ENCODE results near the gene PI4K2B. TPM values are rescaled to one million over a fixed set of nuclear protein-coding genes. Genes with fewer than 3 reads are reported as not detected.

Gene PI4K2B
- total and polyA plus RNA-seq, 10 of the 15 experiments (the other 5 are each of a cell fraction or from before 2014, with no cell fraction given) = 12.9 to 55.3 (median 40.7) TPM

DNA sequence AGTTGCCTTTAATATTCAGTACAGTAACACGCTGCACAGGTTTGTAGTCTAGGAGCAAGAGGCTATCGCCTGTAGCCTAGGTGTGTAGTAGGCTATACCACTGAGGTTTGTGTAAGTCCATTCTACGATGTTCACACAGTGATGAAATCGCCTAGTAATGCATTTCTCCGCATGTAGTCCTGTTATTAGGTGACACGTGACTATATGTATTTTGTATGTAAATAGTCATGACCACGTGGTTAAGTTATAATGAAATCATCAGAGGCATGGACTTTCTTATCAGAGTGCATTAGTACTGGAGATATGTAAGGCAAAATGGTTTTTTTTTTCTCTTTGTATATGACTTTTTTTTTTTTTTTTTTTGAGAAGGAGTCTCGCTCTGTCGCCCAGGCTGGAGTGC is 68.8 kb downstream of the PI4K2B start:
- no peak for ATAC-seq
- FAIRE-seq = no peak
- intact Hi-C loops (cut with micrococcal nuclease; ENCODE audit: unreplicated experiment) = no loop called here
- WGBS (ENCODE audit: insufficient coverage, insufficient replicate concordance, low lambda C conversion rate, missing lambda C conversion rate) = 74% methylated on average over 8 of the region's 9 CpGs
- no peaks in the 10 kb centered on the region for H3K36me3 ChIP-seq (ENCODE audit: control insufficient read depth in 2 of 2, insufficient read depth in 2 of 2, low read length in 1 of 2)
- ChIA-PET SMC1A (ENCODE audit: uncharacterized antibody, unreplicated experiment) (no interaction called here), POLR2A (no interaction called here), CTCF (interaction anchor here (2.0 kb wide), 1 partner anchor 9 kb away, joined by 7 read pairs; the partner anchor contains the start of gene ZCCHC4), RAD21 (ENCODE audit: unreplicated experiment) (no interaction called here)
- DNase-seq (ENCODE audit: low read depth, low spot score) = no peak
- in situ Hi-C loops (cut with MboI) = no loop called here
- H3K27ac ChIP-seq (ENCODE audit: control insufficient read depth, insufficient read depth) = no peak overlapping the region
- H3K9ac ChIP-seq (ENCODE audit: control insufficient read depth, insufficient read depth, low read length) = no peak overlapping the region
- H3K4me2 ChIP-seq (ENCODE audit: control insufficient read depth, insufficient read depth) = no peak overlapping the region
- TF ChIP-seq NRF1 (conservative IDR thresholded peaks at IDR 0.05; ENCODE audit: low read depth, low read length) = no peak
- BruUV-seq (replicated peaks) = no TSS peak
- H4K20me1 ChIP-seq (ENCODE audit: control insufficient read depth, insufficient read depth) = no peaks in the 10 kb centered on the region
- no peaks in the 10 kb centered on the region for H3K27me3 ChIP-seq (replicated peaks in 1 of 2; ENCODE audit: control insufficient read depth in 2 of 2, insufficient read depth in 2 of 2, low read length in 1 of 2)
- H3K4me3 ChIP-seq = no peak overlapping the region
- no peak overlapping the region for H2AFZ ChIP-seq (ENCODE audit: control insufficient read depth, low read depth, low read length)
- no peaks in the 10 kb centered on the region for H3K4me1 ChIP-seq (ENCODE audit: control insufficient read depth, insufficient read depth, low read length)
- H3K9me3 ChIP-seq (replicated peaks; ENCODE audit: control insufficient read depth, insufficient read depth, low read length) = no peaks in the 10 kb centered on the region
- no peaks in the 10 kb centered on the region for H3K79me2 ChIP-seq (ENCODE audit: control insufficient read depth, insufficient read depth, low read length)

DNA sequence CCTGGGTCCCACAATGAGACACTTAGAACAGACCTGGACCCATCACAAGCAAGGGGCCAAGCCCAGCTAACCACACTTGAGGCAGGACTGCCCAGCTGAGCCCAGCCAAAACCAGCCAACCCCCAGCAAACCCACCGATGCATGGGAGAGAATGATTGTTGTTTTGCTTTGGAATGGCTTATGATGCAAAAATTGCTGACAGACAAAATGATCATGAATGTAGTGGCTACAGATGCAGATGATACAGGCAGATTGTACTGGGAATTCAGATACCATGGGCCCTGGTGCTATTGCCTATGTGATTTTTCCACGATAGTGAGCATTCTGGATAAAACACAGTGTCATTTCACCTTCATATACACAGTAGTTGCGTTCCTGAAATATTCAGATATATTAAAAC is 69.7 kb downstream of the PI4K2B start:
- BruUV-seq (replicated peaks) = no TSS peak
- ATAC-seq = no peak
- Histone ChIP-seq H3K4me1 (ENCODE audit: control insufficient read depth, insufficient read depth, low read length) (peaks cover 7% of the 10 kb centered on the region), H3K4me2 (ENCODE audit: control insufficient read depth, insufficient read depth) (no peak overlapping the region), H3K9ac (ENCODE audit: control insufficient read depth, insufficient read depth, low read length) (no peak overlapping the region), H3K9me3 (replicated peaks; ENCODE audit: control insufficient read depth, insufficient read depth, low read length) (0 out of 3 replicates have a peak, but pooled peaks cover 2% of the 10 kb centered on the region), H3K36me3 (ENCODE audit: control insufficient read depth in 2 of 2, insufficient read depth in 2 of 2, low read length in 1 of 2) (no peaks in the 10 kb centered on the region), H3K27ac (ENCODE audit: control insufficient read depth, insufficient read depth) (no peak overlapping the region), H2AFZ (ENCODE audit: control insufficient read depth, low read depth, low read length) (no peak overlapping the region), H4K20me1 (ENCODE audit: control insufficient read depth, insufficient read depth) (no peaks in the 10 kb centered on the region), H3K27me3 (replicated peaks in 1 of 2; ENCODE audit: control insufficient read depth in 2 of 2, insufficient read depth in 2 of 2, low read length in 1 of 2) (no peaks in the 10 kb centered on the region), H3K4me3 (no peak overlapping the region), H3K79me2 (ENCODE audit: control insufficient read depth, insufficient read depth, low read length) (no peaks in the 10 kb centered on the region)
- in situ Hi-C loops (cut with MboI) = no loop called here
- POLR2A ChIA-PET = interaction anchor here (1.1 kb wide), 1 partner anchor 9 kb away, joined by 3 read pairs; no protein-coding TSS in a partner anchor
- CTCF ChIA-PET = no interaction called here
- SMC1A ChIA-PET (ENCODE audit: uncharacterized antibody, unreplicated experiment) = no interaction called here
- intact Hi-C loops (cut with micrococcal nuclease; ENCODE audit: unreplicated experiment) = no loop called here
- no peak for DNase-seq (ENCODE audit: low read depth, low spot score)
- 51% methylated on average over 3 of the region's 3 CpGs for WGBS (ENCODE audit: insufficient coverage, insufficient replicate concordance, low lambda C conversion rate, missing lambda C conversion rate)
- no peak for FAIRE-seq
- RAD21 ChIA-PET (ENCODE audit: unreplicated experiment) = no interaction called here
- TF ChIP-seq, protein P1, sequence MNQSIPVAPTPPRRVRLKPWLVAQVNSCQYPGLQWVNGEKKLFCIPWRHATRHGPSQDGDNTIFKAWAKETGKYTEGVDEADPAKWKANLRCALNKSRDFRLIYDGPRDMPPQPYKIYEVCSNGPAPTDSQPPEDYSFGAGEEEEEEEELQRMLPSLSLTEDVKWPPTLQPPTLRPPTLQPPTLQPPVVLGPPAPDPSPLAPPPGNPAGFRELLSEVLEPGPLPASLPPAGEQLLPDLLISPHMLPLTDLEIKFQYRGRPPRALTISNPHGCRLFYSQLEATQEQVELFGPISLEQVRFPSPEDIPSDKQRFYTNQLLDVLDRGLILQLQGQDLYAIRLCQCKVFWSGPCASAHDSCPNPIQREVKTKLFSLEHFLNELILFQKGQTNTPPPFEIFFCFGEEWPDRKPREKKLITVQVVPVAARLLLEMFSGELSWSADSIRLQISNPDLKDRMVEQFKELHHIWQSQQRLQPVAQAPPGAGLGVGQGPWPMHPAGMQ (IDR thresholded peaks at IDR 0.05; ENCODE audit: borderline replicate concordance) = no peak
- TF ChIP-seq NBN (IDR thresholded peaks at IDR 0.05) (no peak), IRF4 (IDR thresholded peaks at IDR 0.05; ENCODE audit: low read depth, low read length) (no peak), EGR1 (IDR thresholded peaks at IDR 0.05; ENCODE audit: borderline replicate concordance in 1 of 2, low read depth in 2 of 2, low read length in 2 of 2) (no peak), PAX5 (IDR thresholded peaks at IDR 0.05; ENCODE audit: borderline replicate concordance, low read depth, low read length) (no peak), ZZZ3 (IDR thresholded peaks at IDR 0.05; ENCODE audit: control insufficient read depth, insufficient read length, low read depth) (no peak), NR2C1 (IDR thresholded peaks at IDR 0.05) (no peak), CBX5 (IDR thresholded peaks at IDR 0.05; ENCODE audit: low read depth) (no peak)
- TF ChIP-seq, protein P2, sequence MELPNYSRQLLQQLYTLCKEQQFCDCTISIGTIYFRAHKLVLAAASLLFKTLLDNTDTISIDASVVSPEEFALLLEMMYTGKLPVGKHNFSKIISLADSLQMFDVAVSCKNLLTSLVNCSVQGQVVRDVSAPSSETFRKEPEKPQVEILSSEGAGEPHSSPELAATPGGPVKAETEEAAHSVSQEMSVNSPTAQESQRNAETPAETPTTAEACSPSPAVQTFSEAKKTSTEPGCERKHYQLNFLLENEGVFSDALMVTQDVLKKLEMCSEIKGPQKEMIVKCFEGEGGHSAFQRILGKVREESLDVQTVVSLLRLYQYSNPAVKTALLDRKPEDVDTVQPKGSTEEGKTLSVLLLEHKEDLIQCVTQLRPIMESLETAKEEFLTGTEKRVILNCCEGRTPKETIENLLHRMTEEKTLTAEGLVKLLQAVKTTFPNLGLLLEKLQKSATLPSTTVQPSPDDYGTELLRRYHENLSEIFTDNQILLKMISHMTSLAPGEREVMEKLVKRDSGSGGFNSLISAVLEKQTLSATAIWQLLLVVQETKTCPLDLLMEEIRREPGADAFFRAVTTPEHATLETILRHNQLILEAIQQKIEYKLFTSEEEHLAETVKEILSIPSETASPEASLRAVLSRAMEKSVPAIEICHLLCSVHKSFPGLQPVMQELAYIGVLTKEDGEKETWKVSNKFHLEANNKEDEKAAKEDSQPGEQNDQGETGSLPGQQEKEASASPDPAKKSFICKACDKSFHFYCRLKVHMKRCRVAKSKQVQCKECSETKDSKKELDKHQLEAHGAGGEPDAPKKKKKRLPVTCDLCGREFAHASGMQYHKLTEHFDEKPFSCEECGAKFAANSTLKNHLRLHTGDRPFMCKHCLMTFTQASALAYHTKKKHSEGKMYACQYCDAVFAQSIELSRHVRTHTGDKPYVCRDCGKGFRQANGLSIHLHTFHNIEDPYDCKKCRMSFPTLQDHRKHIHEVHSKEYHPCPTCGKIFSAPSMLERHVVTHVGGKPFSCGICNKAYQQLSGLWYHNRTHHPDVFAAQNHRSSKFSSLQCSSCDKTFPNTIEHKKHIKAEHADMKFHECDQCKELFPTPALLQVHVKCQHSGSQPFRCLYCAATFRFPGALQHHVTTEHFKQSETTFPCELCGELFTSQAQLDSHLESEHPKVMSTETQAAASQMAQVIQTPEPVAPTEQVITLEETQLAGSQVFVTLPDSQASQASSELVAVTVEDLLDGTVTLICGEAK (IDR thresholded peaks at IDR 0.05; ENCODE audit: borderline replicate concordance) = no peak
- TF ChIP-seq, protein P3, sequence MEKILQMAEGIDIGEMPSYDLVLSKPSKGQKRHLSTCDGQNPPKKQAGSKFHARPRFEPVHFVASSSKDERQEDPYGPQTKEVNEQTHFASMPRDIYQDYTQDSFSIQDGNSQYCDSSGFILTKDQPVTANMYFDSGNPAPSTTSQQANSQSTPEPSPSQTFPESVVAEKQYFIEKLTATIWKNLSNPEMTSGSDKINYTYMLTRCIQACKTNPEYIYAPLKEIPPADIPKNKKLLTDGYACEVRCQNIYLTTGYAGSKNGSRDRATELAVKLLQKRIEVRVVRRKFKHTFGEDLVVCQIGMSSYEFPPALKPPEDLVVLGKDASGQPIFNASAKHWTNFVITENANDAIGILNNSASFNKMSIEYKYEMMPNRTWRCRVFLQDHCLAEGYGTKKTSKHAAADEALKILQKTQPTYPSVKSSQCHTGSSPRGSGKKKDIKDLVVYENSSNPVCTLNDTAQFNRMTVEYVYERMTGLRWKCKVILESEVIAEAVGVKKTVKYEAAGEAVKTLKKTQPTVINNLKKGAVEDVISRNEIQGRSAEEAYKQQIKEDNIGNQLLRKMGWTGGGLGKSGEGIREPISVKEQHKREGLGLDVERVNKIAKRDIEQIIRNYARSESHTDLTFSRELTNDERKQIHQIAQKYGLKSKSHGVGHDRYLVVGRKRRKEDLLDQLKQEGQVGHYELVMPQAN (conservative IDR thresholded peaks at IDR 0.05) = no peak
